Activated CD8-positive, alpha-beta memory T cell treated with anti-CD3 and anti-CD28 coated beads for 4 hours (primary cell): Measurements from ENCODE around the gene PCDH9.

Source experiments
- DNase-seq, 2 donors: peaks; one replicate each; pipeline ENCODE4 v3.0.0-alpha.2; 2020; ENCODE audit warnings: low read depth in 2 of 2

The PCDH9 gene

DNA sequence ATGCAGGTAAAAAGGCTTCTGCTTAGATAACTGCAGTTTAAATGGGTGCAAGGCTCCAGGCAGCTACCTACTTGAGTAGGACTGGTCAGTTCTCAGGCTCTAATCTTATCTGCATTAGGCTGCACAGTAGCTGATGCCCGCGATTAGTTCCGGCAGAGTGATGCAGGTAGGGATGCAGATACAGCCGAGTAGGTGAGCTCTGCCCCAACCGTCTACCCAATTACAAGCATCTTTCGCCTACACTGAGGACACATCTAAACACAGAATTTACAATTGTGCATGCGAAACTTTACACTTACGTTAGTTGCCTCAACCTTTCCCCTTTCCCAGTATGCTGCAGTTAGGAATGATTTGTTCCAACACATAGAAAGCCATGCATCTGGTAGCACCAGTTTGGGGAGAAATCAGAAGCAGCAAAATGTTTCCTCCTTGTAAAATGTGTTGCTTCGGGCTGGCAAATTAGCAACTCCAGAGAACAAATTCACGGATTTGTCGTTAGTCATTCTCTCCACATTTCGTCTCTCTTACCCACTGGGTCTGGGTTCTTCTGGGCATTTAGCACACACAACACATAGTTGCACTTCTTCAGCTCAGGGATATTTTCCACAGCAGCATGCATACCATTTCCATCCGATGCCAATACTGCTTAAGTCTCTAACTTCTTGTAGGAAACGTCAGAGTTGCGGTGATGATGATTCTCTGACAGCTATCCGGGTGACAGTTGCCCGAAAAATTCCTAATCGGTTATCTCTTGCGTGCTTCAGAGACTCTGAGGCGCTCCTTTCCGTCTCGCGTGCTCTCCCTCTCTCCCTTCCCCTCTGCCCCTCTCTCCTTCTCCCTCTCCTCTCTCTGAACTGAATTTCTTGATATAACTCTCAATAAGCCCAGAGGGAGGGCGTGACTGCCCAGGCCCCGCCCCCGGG is at the start of gene PCDH9:
PCDH9 (minus strand) TSS at position 856 of the 923 bp plus-strand sequence. CDS start 1,896 bp downstream, outside the sequence.
- DNase-seq, result no peak

DNA sequence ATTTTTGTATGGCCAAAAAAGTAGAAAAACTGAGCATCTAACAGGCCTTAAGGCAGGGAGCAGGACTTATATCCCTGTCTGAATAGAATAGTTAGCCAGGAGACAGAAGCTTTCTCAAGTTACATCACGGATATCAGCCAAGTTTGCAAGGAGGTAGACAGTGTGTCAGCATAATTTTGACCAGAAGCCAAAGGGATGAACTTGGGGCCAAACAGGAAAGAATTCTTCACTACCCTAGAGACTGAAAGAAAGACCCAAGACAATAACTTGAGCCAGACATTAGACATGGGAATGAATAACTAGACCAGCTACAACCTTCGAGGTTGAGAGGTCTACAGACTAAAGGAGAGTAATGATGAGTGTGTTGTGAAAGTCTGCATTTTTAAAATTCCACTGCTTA is 48.1 kb upstream of the PCDH9 start:
- no peak for DNase-seq

- DNase-seq, result no peak
Observed at GRCh38 chr13:67277581-67277980, 47.4 kb upstream of the PCDH9 start.

DNA sequence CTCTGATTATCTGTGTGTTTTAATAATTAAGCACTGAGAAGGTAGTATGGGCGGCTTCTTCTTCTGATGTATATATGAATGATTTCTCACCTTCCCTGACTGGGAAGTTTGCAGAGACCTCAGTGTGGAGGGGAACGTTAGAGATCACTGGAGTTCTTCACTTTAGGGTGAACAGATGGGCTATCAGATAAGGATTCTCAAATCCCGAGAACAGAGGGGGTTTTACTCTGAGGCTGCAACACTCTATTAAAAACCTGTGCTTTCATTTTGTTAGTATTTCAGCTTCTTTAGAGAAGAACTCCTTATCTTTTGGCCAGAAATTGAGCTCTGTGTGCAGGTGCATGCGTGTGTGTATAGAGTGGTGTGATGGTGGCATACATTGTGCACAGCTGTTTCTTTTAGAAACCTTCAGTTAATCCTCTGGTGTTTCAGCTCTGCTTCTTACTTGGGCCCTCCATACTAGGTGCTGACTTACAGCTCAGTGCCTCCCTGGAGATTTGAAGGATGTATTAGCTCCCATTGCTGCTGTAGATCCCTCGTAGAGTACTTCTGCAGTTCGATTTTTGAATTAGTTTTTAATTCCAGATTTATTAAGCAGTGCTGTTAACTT is 45.3 kb upstream of the PCDH9 start:
- no peak for DNase-seq

DNA sequence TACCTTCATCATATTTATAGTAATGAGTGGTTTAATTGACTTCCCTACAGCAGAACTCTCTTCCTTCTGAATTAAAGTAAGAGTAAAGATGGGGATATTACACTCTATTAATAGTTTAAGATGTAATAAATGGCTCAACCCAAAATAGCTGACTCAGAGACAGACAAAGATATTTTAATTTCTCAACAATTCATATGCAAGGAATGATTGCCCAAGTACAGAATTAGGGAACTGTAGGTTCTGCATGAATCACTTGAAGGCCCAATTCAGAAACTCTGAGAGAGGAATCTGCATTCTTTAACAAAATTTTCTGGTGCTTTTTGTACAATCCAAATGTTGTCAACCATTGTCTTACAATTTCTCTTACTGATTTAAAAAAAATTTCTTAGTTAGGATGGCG is 42.9 kb upstream of the PCDH9 start:
- DNase-seq, result no peak

DNA sequence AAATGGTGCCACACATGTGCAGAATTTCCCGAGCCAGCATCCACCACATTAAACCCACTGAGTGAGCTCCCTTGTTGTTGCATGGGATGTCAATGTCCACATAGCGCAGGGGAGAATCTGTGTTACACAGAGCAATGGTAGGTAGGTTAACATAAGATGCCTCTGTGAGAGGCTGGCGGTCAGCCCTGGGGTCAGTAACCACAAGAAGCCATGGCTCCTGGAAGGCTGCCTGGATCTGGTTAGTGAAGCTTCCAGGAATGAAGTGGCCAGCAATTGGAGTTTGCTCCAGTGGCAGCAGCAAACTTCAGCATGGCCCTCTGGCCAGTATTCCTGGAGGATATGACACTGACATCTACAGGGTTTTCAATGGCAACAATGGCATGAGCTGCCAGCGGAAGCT is 37.0 kb upstream of the PCDH9 start:
- DNase-seq, result no peak

DNA sequence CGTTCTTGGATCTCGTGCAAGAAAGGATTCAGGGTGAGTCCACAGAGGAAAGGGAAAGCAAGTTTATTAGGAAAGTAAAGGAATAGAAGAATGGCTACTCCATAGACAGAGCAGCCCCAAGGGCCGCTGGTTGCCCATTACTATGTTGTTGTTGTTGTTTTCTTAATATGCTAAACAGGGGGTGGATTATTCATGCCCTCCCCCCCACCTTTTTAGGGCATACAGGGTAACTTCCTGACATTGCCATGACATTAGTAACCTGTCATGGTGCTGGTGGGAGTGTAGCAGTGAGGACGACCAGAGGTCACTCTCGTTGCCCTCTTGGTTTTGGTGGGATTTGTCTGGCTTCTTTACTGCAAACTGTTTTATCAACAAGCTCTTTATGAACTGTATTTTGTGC is 29.1 kb upstream of the PCDH9 start:
- no peak for DNase-seq

DNA sequence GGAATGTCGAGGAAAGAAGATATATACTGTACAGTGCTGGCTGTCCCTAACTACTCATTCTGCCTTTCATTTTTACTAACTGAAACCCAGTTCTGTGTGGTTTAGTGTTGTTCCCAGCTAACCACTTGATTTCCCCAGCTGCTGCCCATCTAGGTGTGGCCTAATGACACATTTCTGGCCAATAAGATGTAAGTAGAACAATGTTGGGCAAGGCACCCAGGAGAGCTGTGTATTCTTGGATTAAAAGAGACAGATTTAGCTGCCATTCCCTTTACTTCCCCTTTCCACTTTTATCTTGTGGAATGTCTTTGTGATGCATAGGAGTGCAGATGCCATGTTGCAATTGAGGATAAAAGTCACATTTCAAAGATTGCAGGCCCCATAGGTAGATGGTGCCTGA is 28.3 kb upstream of the PCDH9 start:
- no peak for DNase-seq

- no peak for DNase-seq
Observed at GRCh38 chr13:67238861-67239260, 8.7 kb upstream of the PCDH9 start.

DNA sequence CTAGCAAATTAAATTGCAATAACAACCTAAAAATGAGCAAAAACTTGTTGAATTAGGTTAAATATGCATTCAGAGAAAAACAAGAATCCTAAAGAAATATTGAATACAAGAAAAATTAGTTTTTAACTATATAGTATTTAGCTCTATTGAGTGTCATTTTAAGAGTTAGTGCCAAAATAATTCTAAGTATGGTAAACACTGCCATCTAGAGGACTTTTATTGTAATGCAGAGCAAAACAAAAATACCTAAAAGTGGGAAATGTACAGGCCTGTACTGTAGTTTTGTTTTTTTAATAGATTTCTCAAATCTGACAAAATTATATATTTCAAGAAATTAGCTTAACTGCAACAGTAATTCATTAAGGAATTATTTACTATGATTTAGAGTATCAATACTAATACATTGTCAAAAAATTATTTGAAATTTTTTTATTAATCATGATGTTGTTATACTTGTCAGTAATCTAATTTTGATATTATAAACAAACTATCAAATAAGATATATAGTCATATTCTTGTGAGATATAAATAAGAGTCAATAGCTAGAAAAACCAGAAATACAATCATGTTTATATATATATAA is 8.2 kb upstream of the PCDH9 start:
- no peak for DNase-seq

- DNase-seq, result no peak
Observed at GRCh38 chr13:67235265-67235664, 5.1 kb upstream of the PCDH9 start.

GRCh38 chr13:67232384-67232783 is 2.2 kb upstream of the PCDH9 start:
- no peak for DNase-seq

GRCh38 chr13:67231289-67232000 is 1.3 kb upstream of the PCDH9 start:
- no peak for DNase-seq

DNA sequence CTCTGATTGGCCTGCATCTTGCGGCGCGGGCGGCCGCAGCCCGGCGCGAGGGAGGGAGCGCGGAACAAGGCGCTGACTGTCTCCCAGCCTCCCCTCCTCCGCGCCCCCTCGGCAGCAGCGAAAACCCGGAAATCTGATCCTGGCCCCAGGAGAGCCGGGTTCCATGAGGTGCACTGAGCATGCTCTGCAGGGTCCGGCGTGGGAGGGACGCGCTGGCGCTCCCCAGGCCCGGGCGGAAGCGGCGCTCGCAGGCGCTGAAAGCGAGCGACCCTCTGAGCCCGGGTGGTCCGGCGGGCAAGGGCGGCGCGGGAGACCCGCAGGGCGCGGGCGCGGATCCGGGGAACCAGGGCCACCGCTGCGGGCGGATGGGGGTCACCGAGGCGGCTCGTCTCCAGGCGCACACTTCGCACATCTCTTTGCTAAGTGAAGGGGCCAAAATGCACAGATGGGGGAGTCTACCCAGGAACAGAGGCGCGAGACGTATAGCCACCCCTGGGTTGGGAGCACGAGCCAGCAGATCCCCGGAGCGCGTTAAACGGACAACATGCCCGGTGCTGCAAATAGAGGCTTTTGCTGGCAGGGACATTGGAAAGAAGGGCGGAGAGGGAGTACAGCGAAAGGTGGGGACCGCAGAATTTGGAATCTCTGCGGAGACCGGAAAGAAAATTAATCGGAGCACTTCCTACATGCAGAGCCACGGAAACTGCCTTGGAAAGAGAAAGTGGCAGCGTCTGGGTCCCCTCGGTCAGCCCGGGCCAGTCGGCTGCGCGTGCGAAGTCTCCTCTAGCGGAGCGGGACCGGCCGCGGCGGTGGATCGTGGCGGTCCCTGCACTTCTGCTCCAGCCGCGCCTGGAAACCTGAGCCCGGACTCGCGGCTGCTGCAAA is 510 bp upstream of the PCDH9 start:
- DNase-seq, result peak; percentile 63 to 66

DNA sequence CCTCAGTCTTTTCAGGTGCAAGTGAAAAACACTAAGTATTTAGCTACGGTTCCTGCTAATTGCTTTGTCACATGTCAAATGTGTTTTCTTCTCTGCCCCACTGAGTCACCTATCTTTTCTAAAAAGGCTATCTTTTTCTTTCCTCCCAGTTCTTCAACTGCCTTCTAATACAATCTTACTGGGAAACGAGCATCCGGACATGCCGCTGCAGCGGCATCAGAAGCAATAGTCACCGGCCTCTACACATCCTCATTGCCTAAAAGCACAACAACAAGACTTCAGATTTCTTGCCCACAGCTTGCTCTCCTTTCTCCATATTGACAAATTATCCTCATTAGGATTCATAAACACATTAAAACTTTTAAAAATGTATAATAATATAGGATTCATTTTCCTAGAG is 1.2 kb downstream of the PCDH9 start:
- no peak for DNase-seq

- no peak for DNase-seq
Observed at GRCh38 chr13:67228031-67228430, 2.1 kb downstream of the PCDH9 start.

GRCh38 chr13:67227131-67227983 is 2.8 kb downstream of the PCDH9 start:
- no peak for DNase-seq

DNA sequence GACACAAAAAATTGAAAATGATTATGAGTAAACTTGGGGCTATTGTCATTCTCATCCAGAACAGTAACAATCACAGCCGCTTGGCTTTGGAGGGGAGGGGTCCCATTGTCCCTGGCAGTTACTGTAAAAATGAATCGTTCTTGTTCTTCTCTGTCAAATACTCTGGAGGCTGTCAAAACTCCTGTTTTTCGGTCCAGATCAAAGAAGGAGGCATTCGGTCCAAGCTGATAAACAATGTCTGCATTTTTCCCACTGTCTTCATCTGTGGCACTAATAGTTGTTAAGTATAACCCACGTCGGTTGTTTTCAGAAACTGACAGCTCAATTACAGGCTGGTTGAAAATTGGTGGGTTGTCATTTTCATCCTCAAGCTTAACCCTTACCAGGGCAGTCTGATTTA is 3.4 kb downstream of the PCDH9 start:
- no peak for DNase-seq

GRCh38 chr13:67225252-67226159 is 4.6 kb downstream of the PCDH9 start:
- DNase-seq, result no peak
